Bronchial epithelial cell (primary cell): Measurements from ENCODE around the gene SMAD3. TPM values are rescaled to one million over a fixed set of nuclear protein-coding genes. Genes with fewer than 3 reads are reported as not detected.

ENCODE experiments used
- DNase-seq: peaks from one replicate; pipeline ENCODE4 v3.0.0-alpha.2; 2010; ENCODE audit warnings: low read depth
- FAIRE-seq: peaks from 2 replicates; lab custom pipeline; 2011; peaks lifted over from hg19 to GRCh38; lab: Jason Lieb, UNC
- H3K27me3 ChIP-seq: 2 replicates; pipeline ENCODE4 v1.5.1; 2011; ENCODE audit warnings: low read length; ENCODE audit not compliant: control insufficient read depth, insufficient read depth
- H3K36me3 ChIP-seq: 2 replicates; pipeline ENCODE4 v1.5.1; 2011; ENCODE audit warnings: low read length; ENCODE audit not compliant: control insufficient read depth, insufficient read depth
- H3K4me3 ChIP-seq: 2 replicates; pipeline ENCODE4 v1.5.1; 2011; ENCODE audit warnings: mild to moderate bottlenecking, low read depth, low read length, control low read depth
- CTCF ChIP-seq: IDR thresholded peaks from 2 replicates; pipeline ENCODE4 v1.5.1; 2011; ENCODE audit warnings: mild to moderate bottlenecking, moderate library complexity, low read length, control low read depth, inconsistent platforms; ENCODE audit not compliant: insufficient read depth, severe bottlenecking
- total RNA-seq: library from RNA; depleted of rRNA; stranded (reverse); fragments of >200 nt; gene quantifications from 2 replicates; pipeline ENCODE4 v1.2.1, GENCODE V29; 2014

SMAD3 gene
- total RNA-seq, 1 donor from 2014 or later: 9.5 TPM

GRCh38 chr15:67165254-67166253 lies 100.2 kb downstream of the SMAD3 start:
- TF ChIP-seq CTCF: no peak
- peak; percentile 13 for FAIRE-seq
- peak; percentile 45 for DNase-seq
- peaks cover 23% of the 10 kb centered on the region for H3K36me3 ChIP-seq
- H3K4me3 ChIP-seq: no peak overlapping the region
- H3K27me3 ChIP-seq: no peaks in the 10 kb centered on the region

- DNase-seq: peak; percentile 53
- Histone ChIP-seq H3K4me3 (no peak overlapping the region), H3K36me3 (peaks cover 25% of the 10 kb centered on the region), H3K27me3 (no peaks in the 10 kb centered on the region)
- peak; percentile 90 for FAIRE-seq
- no peak for TF ChIP-seq CTCF
Measured at GRCh38 chr15:67166280-67167009, 101.0 kb downstream of the SMAD3 start.

GRCh38 chr15:67167091-67167490 lies 101.7 kb downstream of the SMAD3 start:
- FAIRE-seq: peak; percentile 7
- DNase-seq: no peak
- H3K4me3 ChIP-seq: no peak overlapping the region

GRCh38 chr15:67168694-67169093 lies 103.3 kb downstream of the SMAD3 start:
- H3K36me3 ChIP-seq: peaks cover 29% of the 10 kb centered on the region
- H3K27me3 ChIP-seq: no peaks in the 10 kb centered on the region
- DNase-seq (no peak), FAIRE-seq (no peak)
- TF ChIP-seq CTCF: no peak
- no peak overlapping the region for H3K4me3 ChIP-seq

More at GRCh38 chr15:67167091-67167490, 101.7 kb downstream of the SMAD3 start:
- H3K36me3 ChIP-seq: peaks cover 28% of the 10 kb centered on the region
- TF ChIP-seq CTCF: no peak
- H3K27me3 ChIP-seq: no peaks in the 10 kb centered on the region

GRCh38 chr15:67170143-67170925 lies 104.9 kb downstream of the SMAD3 start:
- Histone ChIP-seq H3K36me3 (peaks cover 23% of the 10 kb centered on the region), H3K27me3 (no peaks in the 10 kb centered on the region), H3K4me3 (no peak overlapping the region)
- TF ChIP-seq CTCF: no peak
- FAIRE-seq (no peak), DNase-seq (no peak)
